Stimulated activated naive CD8-positive, alpha-beta T cell treated with anti-CD3 and anti-CD28 coated beads, Interleukin-15, Interleukin-2, amounts not matched to agents 100 ng/mL and 50 ng/mL, for 24 hours (primary cell): ENCODE results near the gene CIROP.

Source experiments
- H3K27ac Mint-ChIP-seq: one replicate; pipeline ENCODE4 v1.8.0; 2021; ENCODE audit warnings: mild to moderate bottlenecking, mixed read lengths
- H3K27me3 Mint-ChIP-seq: one replicate; pipeline ENCODE4 v1.8.0; 2021; ENCODE audit warnings: mixed read lengths
- H3K36me3 Mint-ChIP-seq: one replicate; pipeline ENCODE4 v1.8.0; 2021; ENCODE audit warnings: low read depth, mixed read lengths
- H3K4me1 Mint-ChIP-seq: one replicate; pipeline ENCODE4 v1.8.0; 2021; ENCODE audit warnings: low read depth, mixed read lengths
- H3K4me3 Mint-ChIP-seq: one replicate; pipeline ENCODE4 v1.8.0; 2021; ENCODE audit warnings: mild to moderate bottlenecking, mixed read lengths
- H3K9me3 Mint-ChIP-seq: one replicate; pipeline ENCODE4 v1.8.0; 2021; ENCODE audit warnings: mixed read lengths

The CIROP gene, protein sequence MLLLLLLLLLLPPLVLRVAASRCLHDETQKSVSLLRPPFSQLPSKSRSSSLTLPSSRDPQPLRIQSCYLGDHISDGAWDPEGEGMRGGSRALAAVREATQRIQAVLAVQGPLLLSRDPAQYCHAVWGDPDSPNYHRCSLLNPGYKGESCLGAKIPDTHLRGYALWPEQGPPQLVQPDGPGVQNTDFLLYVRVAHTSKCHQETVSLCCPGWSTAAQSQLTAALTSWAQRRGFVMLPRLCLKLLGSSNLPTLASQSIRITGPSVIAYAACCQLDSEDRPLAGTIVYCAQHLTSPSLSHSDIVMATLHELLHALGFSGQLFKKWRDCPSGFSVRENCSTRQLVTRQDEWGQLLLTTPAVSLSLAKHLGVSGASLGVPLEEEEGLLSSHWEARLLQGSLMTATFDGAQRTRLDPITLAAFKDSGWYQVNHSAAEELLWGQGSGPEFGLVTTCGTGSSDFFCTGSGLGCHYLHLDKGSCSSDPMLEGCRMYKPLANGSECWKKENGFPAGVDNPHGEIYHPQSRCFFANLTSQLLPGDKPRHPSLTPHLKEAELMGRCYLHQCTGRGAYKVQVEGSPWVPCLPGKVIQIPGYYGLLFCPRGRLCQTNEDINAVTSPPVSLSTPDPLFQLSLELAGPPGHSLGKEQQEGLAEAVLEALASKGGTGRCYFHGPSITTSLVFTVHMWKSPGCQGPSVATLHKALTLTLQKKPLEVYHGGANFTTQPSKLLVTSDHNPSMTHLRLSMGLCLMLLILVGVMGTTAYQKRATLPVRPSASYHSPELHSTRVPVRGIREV

DNA sequence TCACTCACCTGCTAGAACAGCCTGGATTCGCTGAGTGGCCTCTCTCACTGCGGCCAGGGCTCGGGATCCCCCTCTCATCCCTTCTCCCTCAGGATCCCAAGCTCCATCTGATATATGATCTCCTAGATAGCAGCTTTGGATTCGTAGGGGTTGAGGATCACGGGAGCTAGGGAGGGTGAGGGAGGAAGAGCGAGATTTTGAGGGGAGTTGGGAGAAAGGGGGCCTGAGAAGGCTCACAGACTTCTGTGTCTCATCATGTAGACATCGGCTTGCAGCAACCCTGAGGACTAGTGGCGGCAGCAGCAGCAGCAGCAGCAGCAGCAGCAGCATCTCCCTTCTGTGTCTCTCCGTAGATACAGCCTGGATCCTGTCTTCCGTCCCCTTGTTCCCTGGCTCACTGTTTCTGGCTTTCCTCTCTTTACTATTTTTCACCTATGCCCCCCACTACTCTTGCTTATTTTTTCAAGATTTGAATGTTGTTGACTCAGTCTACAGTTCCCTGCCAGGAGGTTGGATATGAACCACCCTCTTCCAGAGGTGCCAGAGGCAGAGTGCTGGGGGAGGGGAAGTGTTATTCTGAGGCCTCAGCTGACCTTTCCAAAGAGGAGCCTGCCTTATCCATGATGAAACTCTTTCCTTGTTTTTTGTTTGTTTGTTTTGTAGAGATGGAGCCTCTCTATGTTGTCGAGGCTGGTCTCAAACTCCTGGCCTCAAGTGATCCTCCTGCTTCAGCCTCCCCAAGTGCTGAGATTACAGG lies at the start of gene CIROP:
CIROP (minus strand) TSS at position 399 of the 757 bp plus-strand sequence; CDS start at position 330, 69 bp downstream.
- H3K4me1 Mint-ChIP-seq: no peaks in the 10 kb centered on the region
- no peaks in the 10 kb centered on the region for H3K36me3 Mint-ChIP-seq
- no peaks in the 10 kb centered on the region for H3K27me3 Mint-ChIP-seq
- H3K27ac Mint-ChIP-seq: no peak within 1 kb of the TSS
- no peak within 1 kb of the TSS for H3K4me3 Mint-ChIP-seq
- no peaks in the 10 kb centered on the region for H3K9me3 Mint-ChIP-seq

DNA sequence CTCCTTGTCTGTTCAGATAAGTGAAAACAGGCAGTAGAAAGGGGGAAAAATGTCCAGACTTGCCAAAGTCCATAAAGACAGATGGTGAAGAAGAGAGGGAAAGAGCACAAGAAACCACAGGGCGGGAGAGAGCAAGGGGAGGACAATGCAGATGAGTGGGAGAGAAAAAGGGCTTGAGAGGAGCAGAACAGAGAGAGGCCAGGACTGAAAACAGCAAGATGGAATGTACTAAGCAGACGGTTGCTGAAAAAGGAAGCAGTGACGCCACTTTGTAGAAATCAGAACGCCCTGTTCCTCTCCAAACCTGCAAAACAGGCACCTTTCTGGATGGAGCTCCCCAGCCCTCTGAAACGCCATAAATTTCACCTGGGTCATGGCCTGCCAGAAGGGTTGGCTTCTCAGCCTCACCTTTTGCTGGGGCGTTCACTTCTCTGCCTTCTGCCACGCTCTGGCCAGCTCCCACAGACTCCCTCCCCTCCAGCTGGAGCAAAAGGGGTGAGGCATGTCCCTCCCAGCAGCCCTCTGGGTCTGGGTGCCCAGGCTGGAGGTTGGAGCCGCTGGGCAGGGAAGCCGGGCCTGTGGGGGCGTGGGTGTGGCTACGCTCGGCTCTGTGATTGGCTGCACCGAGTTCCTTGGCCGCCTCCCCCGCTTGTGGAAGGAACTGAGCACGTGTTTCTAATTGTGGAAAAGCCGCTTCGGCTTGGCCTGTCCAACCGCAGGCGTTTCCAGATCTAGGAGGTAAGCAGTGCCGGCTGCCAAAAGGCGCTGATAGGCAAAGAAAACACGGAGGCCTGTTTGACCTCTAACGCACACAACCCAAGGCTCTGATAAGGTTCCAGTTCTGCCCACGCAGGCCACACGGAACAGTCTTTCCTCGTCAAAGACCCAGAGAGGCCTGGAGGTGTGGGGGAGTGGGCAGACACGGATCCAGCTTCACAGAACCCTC lies 49.3 kb upstream of the CIROP start:
- H3K4me1 Mint-ChIP-seq: peaks cover 21% of the 10 kb centered on the region
- no peaks in the 10 kb centered on the region for H3K27me3 Mint-ChIP-seq
- H3K36me3 Mint-ChIP-seq: no peaks in the 10 kb centered on the region
- H3K27ac Mint-ChIP-seq: peak overlapping the region; percentile 24
- no peak overlapping the region for H3K4me3 Mint-ChIP-seq
- no peaks in the 10 kb centered on the region for H3K9me3 Mint-ChIP-seq

DNA sequence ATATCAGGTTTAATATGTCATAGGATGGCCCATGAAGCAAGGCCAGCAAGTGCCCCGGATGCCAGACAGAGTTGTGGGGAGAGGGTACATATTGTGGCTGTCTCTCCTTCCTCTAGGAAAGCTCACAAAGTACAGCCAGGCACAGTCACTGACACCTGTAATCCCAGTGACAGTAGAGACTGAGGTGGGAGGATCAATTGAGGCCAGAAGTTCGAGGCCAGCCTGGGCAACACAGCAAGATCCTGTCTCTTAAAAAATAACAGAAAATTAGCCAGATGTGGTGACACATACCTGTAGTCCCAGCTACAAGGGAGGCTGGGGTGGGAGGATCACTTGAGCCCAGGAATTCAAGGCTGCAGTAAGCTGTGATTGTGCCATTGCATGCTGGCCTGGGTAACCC lies 46.6 kb upstream of the CIROP start:
- H3K27me3 Mint-ChIP-seq: no peaks in the 10 kb centered on the region
- H3K27ac Mint-ChIP-seq: no peak overlapping the region
- H3K9me3 Mint-ChIP-seq: no peaks in the 10 kb centered on the region
- peaks cover 21% of the 10 kb centered on the region for H3K4me1 Mint-ChIP-seq
- H3K4me3 Mint-ChIP-seq: no peak overlapping the region
- H3K36me3 Mint-ChIP-seq: no peaks in the 10 kb centered on the region

- no peaks in the 10 kb centered on the region for H3K9me3 Mint-ChIP-seq
- no peaks in the 10 kb centered on the region for H3K27me3 Mint-ChIP-seq
- peaks cover 12% of the 10 kb centered on the region for H3K4me1 Mint-ChIP-seq
- H3K36me3 Mint-ChIP-seq: no peaks in the 10 kb centered on the region
- no peak overlapping the region for H3K4me3 Mint-ChIP-seq
- no peak overlapping the region for H3K27ac Mint-ChIP-seq
Observed at GRCh38 chr14:23149745-23150144, 45.0 kb upstream of the CIROP start.

- Mint-ChIP-seq H3K9me3 (no peaks in the 10 kb centered on the region), H3K4me3 (no peak overlapping the region), H3K27me3 (no peaks in the 10 kb centered on the region), H3K36me3 (no peaks in the 10 kb centered on the region), H3K27ac (no peak overlapping the region), H3K4me1 (peaks cover 5% of the 10 kb centered on the region)
Observed at GRCh38 chr14:23148591-23149249, 43.9 kb upstream of the CIROP start.

DNA sequence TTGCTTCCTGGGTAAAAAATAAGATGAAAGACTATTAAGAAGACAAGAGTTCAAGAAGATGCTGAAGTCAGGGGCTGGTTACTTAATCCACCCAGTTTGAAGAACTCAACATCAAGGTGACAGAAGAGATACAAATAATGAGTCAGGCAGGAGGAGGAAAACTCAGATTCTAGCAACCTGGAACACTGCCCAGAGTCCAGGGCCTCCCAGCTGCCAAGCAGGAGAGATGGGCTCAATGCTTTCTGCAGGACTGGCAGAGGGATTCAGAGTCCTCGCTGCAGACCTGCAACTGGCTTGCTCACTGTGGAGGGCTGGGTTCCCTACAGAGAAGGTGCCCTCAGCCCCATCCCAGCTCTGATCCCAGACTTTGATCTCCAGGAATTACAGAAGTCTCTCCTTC lies 42.9 kb upstream of the CIROP start:
- Mint-ChIP-seq H3K4me3 (no peak overlapping the region), H3K9me3 (no peaks in the 10 kb centered on the region), H3K4me1 (no peaks in the 10 kb centered on the region), H3K27me3 (no peaks in the 10 kb centered on the region), H3K36me3 (no peaks in the 10 kb centered on the region), H3K27ac (no peak overlapping the region)

DNA sequence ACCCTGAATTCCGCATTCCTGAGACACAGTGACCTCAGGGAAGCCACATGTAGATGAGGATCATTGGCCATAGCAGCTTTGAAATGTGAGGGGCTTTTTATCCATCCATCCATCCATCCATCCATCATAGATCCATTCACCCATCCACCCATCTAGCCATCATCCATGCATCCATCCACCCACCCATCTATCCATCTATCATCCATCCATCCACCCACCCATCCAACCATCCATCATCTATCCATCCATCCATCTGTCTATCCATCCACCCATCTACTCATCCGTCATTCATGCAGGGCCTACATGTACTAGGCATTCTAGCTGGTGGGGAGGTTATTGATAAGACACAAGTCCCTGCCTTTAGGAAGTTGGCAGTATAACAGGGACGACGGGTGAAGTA lies 42.2 kb upstream of the CIROP start:
- no peaks in the 10 kb centered on the region for H3K36me3 Mint-ChIP-seq
- H3K27ac Mint-ChIP-seq: no peak overlapping the region
- H3K4me3 Mint-ChIP-seq: no peak overlapping the region
- H3K9me3 Mint-ChIP-seq: no peaks in the 10 kb centered on the region
- H3K27me3 Mint-ChIP-seq: no peaks in the 10 kb centered on the region
- no peaks in the 10 kb centered on the region for H3K4me1 Mint-ChIP-seq

DNA sequence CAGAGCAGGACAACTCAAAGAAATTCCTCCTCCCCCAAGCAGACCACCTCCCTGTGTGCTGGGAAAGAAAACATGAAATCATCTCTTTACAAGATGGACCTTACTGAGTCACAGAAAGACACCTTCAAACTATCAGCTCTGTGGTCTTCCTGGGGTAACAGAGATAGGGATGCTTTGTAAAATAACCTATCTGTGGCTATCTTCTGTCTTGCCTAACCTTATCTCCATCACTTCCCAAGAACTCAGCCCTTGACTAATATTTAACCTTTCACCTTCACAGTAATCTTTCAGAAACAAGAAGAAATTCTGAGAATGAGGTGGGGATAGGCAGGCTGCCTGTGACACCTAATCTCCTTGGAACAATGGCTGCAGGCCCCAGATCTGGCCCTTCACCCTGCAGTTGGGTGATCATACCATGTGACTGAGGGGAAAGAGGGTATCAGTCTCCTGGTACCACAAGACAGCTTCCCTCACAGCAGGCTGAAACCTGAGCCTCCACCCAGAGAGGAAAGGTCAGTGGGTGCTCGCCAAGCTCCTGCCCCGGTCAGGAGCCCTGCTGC lies 41.6 kb upstream of the CIROP start:
- no peak overlapping the region for H3K4me3 Mint-ChIP-seq
- H3K36me3 Mint-ChIP-seq: no peaks in the 10 kb centered on the region
- no peaks in the 10 kb centered on the region for H3K9me3 Mint-ChIP-seq
- no peaks in the 10 kb centered on the region for H3K27me3 Mint-ChIP-seq
- H3K27ac Mint-ChIP-seq: no peak overlapping the region
- H3K4me1 Mint-ChIP-seq: no peaks in the 10 kb centered on the region

DNA sequence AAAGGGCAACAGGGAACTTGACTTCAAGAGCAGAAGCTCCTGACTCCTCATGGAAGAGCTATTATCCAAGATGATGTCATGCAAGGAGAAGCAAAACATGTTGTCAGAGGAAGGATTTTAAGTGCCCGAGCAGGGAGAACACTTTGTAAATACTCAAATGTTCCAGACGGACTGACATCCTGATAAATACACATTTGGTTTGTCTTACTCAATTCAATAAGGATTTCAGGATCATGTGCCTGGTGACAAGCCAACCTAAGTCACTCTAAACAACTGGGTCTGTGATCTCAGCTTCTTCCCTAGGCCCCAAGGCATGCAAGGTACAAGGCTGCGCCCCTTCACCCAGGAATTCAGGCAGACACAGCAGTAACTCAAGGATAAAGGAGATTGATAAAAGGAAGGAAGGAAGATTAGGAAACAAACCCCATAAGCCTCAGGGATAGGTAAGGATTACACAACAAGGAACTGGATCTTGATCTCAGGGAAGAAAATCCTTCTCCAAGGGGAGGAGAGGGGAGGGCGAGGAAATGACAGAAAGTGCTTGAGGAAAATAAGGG lies 41.1 kb upstream of the CIROP start:
- H3K27ac Mint-ChIP-seq: no peak overlapping the region
- no peaks in the 10 kb centered on the region for H3K9me3 Mint-ChIP-seq
- H3K4me1 Mint-ChIP-seq: no peaks in the 10 kb centered on the region
- no peak overlapping the region for H3K4me3 Mint-ChIP-seq
- no peaks in the 10 kb centered on the region for H3K27me3 Mint-ChIP-seq
- no peaks in the 10 kb centered on the region for H3K36me3 Mint-ChIP-seq

- H3K27ac Mint-ChIP-seq: no peak overlapping the region
- H3K36me3 Mint-ChIP-seq: no peaks in the 10 kb centered on the region
- no peaks in the 10 kb centered on the region for H3K9me3 Mint-ChIP-seq
- H3K27me3 Mint-ChIP-seq: no peaks in the 10 kb centered on the region
- H3K4me1 Mint-ChIP-seq: no peaks in the 10 kb centered on the region
- H3K4me3 Mint-ChIP-seq: no peak overlapping the region
Observed at GRCh38 chr14:23143911-23144310, 39.1 kb upstream of the CIROP start.

DNA sequence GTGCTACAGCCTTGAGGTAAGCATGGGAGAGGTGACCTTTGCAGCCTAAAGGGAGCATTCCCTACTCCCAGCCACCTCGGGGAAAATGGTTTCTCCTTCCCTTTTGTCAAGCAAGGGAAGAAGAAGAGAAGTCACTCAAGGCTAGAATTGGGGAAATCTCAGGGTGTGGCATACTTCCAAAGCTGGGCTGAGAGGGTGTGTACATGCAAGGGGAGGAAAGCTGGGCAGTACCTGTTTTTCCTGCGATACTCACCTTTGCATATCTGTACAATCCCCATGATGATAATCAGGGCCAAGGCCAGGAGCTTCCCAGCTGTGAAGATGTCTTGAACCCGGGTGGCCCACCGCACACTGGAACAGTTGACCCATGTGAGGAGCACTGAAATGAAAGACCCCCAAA lies 38.0 kb upstream of the CIROP start:
- no peak overlapping the region for H3K27ac Mint-ChIP-seq
- no peak overlapping the region for H3K4me3 Mint-ChIP-seq
- H3K9me3 Mint-ChIP-seq: no peaks in the 10 kb centered on the region
- no peaks in the 10 kb centered on the region for H3K27me3 Mint-ChIP-seq
- no peaks in the 10 kb centered on the region for H3K36me3 Mint-ChIP-seq
- no peaks in the 10 kb centered on the region for H3K4me1 Mint-ChIP-seq

DNA sequence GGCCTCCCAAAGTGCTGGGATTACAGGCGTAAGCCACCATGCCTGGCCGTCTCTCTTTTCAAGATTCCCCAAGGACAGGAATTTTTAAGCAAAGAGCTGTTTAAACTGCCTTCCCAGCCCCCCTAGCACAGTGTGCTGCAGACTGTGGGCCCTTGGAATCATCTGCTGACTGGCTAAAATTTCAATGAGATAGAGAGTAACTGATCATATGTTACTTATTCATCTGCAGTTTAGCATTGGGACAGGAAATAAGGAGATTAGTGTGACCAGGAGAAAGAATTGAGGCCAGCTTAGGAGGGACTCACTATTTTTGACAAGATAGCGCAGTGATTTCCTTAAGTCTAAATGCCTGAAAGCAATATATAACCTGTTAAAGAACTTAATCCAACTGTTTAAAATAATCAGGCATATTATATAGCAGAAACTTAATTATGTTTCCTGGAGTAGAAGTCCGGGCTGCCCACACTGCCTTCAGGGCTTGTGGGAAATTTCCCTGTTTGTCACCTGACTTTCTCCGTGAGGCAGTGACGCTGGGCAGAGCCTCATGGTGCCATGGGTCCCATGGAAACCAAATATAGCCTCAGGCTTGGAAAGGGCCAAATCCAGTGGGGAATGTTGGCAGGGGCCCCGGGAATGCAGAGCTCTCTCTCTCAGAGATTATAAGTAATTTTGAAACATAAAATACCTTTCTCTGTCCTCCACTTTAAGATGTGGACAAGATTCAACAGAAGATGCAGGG lies 37.1 kb upstream of the CIROP start:
- Mint-ChIP-seq H3K9me3 (no peaks in the 10 kb centered on the region), H3K27me3 (no peaks in the 10 kb centered on the region), H3K36me3 (no peaks in the 10 kb centered on the region), H3K4me1 (no peaks in the 10 kb centered on the region), H3K4me3 (no peak overlapping the region), H3K27ac (no peak overlapping the region)

GRCh38 chr14:23140371-23140770 lies 35.6 kb upstream of the CIROP start:
- no peak overlapping the region for H3K4me3 Mint-ChIP-seq
- H3K27ac Mint-ChIP-seq: no peak overlapping the region
- H3K9me3 Mint-ChIP-seq: no peaks in the 10 kb centered on the region
- H3K27me3 Mint-ChIP-seq: no peaks in the 10 kb centered on the region
- no peaks in the 10 kb centered on the region for H3K36me3 Mint-ChIP-seq
- no peaks in the 10 kb centered on the region for H3K4me1 Mint-ChIP-seq
